HG02852 (cell line): ENCODE measurements around the gene MYO18A.

Source experiments
- ATAC-seq: cut with Tn5 transposase; IDR thresholded peaks from one replicate; pipeline ENCODE4 v1.9.1; 2021; ENCODE audit warnings: mild to moderate bottlenecking, moderate library complexity; ENCODE audit not compliant: unreplicated experiment

The MYO18A gene

GRCh38 chr17:29084541-29085146, 95.6 kb downstream of the MYO18A start:
- ATAC-seq, result no peak

DNA sequence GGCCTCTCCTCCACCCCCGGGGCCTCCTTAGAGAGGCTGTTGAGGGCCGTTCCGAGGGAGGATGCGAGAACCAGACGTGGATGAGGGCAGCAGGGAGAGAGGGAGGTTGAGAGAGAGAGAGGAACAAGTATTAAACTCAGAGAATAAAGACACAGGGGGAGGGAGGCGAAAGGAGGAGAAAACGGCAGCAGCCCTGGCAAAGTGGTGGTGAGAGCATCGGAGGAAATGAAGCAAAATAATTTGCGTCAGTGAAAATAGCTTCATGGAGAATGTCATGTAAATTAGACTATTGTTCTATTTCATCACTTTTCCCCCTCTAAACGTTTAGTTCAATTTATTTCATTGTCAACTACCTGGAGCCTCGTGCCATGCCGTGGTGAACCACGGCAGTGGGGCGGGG, 99.2 kb downstream of the MYO18A start:
- no peak for ATAC-seq

DNA sequence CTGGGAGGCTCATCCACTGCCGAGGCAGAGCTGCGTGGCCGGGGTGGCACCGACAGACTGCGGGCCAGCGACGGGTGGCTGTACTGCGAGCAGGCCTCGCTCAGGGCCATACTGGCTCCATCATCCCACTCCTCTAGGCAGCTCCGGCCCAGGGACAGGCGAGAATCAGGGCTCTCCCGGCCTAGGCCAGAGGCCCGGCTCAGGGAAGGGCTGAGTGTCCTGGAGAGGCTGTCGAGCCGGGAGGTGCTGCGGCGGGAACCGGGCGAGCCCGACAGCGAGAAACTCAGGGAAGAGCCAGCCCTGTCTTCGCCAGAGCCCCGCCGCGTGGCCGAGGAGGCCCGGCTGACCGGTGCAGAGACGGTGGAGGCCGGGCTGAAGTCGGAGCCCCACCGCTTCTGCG, 99.9 kb downstream of the MYO18A start:
- no peak for ATAC-seq

DNA sequence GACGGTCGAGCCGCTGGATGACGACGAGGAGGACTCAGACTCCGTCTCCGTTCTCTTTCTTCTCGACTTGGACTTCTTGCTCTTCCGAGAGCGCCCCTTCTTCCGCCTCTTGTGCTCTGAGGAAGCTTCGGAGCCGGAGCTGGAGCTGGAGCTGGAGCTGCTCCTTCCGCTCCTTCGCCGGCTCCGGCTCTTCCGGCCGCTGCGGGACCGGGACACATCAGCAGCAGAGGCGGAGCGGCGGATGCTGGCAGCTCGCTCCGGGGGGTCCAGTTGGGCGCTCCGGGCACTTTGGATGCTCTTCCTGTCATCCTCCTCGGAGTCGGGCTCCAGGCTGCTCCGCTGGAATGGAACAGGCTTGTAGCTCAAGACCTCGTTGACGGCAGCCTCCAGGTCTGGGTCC, 100.3 kb downstream of the MYO18A start:
- ATAC-seq, result no peak

DNA sequence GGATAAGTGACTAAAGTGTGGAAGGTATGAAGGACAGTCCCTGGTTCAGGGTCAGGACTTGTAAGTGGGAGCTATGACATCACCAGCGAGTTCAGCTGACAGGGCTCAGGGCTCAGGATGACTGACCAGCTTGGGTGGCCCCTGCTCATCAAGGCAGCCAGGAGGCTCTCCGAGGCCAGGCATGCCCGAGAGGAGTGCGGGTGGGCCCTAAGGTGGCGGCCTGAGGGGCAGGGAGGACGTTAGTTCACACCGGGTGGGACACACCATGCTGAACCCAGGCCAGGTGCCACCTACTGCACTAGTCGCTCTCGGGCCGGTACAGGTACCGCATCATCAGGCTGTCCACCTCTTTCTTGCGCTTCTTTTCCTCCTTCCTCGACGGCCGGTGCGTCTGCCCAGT, 100.8 kb downstream of the MYO18A start:
- ATAC-seq, result no peak

DNA sequence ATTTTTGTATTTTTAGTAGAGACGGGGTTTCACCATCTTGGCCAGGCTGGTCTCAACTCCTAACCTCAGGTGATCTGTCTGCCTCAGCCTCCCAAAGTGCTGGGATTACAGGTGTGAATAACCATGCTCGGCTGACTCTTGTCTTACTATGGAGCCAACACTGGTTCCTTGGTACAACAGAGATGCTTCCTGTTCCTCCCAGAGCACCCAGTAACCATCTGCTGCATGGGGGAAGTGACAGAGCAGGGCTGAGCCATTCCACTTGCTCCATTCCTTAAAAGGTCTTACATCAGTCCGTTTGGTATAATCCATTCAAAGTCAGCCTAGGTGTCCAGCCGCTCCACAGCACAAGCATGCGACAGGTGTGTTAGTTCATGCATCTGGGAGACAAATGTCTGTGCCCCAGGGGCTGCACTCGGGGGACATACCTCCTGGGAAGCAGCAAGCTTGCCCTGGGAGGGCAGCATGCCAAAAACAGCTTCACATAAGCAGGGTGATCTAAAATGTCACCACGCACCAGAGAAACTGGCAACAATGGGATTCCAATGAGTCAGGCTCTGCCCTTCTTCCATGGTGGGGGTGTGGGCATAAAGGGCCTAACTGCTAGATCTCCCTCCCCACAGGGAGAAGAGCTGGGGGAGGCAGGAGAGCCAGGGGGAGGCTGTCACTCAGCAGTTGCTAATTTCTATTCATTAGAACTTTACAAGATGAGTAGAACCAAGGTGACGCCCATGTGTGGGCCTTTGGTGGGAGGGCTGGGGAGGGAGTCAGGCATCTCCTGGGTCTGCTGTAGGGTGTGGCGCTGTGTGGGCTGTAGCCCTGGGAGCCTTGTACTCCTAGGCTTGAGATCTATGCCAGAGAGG, 101.8 kb downstream of the MYO18A start:
- no peak for ATAC-seq

- no peak for ATAC-seq
These were observed 102.9 kb downstream of the MYO18A start for GRCh38 chr17:29077320-29077719.

- no peak for ATAC-seq
These were observed 103.5 kb downstream of the MYO18A start for GRCh38 chr17:29076722-29077121.

DNA sequence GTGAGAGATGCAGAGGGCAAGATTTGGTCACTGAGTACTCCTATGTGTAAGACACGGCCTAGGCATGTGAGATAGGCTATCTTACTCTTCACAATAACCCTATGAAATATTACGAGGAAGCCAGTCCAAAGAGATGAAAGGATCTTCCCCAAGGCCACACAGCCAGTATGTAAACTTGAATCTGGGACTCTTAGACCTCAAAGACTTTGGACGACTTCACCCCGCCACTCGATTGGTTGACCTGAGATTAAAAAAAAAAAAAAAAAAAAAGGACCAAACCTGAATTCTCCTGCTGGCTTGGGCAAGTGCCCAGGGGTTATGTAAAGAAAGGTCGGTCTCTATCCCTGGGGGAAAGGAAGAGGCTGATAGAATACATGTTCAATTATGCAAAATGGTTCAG, 104.1 kb downstream of the MYO18A start:
- no peak for ATAC-seq

DNA sequence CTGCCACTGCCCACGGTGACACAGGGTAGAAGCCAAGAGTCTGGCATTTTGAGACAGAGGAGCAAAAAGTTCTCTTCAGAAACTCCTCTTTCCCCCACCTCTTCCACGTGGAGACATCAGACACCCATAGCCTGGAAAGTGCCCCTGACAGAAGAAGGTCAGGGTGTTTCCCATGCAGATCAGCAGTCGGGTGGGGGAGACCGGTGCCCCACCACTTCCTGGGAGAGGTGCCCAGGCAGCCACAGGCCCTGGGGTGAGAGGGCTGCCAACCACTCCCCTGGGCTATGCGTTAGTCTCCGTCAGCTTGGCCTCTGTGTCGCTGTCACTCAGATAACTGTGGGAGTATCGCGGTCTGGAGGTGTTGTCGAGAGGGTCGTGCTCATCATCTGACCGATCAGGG, 105.7 kb downstream of the MYO18A start:
- no peak for ATAC-seq

DNA sequence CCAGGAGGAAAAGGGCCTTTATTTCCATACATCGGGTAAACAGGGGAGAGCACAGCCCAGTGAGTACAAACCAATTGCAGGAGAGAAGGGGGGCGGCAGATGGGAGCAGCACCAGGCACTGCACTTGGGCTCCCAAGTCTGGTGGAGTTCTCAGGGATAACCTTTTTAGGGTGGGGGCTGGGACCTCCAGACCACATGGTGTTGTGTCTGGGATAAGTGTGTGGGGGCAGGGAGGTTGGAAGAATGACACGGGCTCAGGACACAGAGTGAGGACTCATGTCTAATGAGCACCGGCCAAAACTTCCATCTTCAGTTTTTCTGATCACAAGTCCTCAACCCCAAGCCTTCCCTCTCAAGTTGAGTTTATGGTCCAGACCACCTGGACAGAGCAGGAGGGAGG, 106.7 kb downstream of the MYO18A start:
- no peak for ATAC-seq

- no peak for ATAC-seq
These were observed 107.2 kb downstream of the MYO18A start for GRCh38 chr17:29073045-29073444.

- ATAC-seq, result no peak
These were observed 108.9 kb downstream of the MYO18A start for GRCh38 chr17:29071303-29071702.

DNA sequence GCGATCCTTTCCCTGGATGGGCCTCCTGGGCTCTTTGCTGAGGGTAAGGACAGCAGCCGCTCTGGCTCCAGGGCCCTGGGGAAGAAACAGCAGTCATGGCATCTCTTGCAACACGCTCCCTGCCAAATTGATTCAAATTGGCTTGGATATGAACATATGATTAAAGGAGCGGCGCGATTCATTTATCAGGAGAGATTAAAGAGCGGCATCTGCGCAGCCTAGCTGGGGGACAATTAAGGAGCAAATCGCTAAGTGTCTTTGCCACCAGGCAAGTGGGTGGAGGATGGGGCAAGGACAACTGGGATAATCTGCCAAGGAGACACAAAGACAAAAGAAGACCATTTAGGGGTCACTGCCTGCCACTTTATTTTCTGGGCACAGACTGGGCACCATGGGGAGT, 109.4 kb downstream of the MYO18A start:
- no peak for ATAC-seq

- no peak for ATAC-seq
These were observed 109.9 kb downstream of the MYO18A start for GRCh38 chr17:29070308-29070707.

GRCh38 chr17:29069526-29070041, 110.6 kb downstream of the MYO18A start:
- no peak for ATAC-seq

DNA sequence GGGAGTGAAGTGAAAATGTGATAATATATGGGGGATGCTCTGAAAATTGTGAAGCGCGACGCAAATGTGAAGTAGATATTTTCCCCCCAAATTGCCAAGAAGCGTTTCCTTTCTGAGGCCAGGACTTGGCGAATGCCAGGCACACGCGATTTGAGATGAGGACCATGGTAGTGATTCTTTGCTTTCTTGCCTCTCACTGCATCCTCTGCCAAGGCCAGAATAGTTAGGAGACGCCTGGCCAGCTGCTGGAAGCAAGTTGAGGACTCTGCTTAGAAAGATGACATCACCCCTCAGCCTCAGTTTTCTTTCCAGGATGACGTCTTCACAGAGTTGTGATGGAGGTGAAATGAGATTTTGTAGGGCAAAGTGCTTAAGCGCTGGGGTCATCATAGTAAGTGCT, 111.4 kb downstream of the MYO18A start:
- no peak for ATAC-seq

- no peak for ATAC-seq
These were observed 113.6 kb downstream of the MYO18A start for GRCh38 chr17:29066606-29067005.

GRCh38 chr17:29066047-29066446, 114.2 kb downstream of the MYO18A start:
- ATAC-seq, result no peak

DNA sequence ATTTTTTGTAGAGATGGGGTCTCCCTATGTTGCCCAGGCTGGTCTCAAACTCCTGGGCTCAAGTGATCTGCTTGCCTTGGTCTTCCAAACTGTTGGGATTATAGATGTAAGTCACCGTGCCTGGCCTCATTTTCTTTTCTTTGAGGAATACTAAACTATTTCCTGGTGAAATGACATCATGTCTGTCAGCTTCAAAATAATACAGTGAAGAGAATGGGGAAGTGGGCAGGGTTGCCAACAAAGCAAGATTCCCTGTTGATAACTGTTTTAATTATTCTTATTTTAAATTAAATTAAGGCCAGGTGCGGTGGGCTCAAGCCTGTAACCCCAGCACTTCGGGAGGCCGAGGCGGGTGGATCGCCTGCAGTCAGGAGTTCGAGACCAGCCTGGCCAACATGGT, 116.2 kb downstream of the MYO18A start:
- no peak for ATAC-seq

- no peak for ATAC-seq
These were observed 118.0 kb downstream of the MYO18A start for GRCh38 chr17:29062215-29062614.

GRCh38 chr17:29061036-29061435, 119.2 kb downstream of the MYO18A start:
- ATAC-seq, result no peak
